ENCODE results near the gene NKIRAS1.
"Not testable (repeated sequence)": the region's sequence is repeated elsewhere in the genome, so short reads cannot be mapped to it uniquely, and the experiment has no call there.

NKIRAS1 gene

GRCh38 chr3:23938688-23939087, 21.9 kb upstream of the NKIRAS1 start:
- peak; percentile 15 to 25 for DNase-seq

GRCh38 chr3:23937296-23937695, 20.5 kb upstream of the NKIRAS1 start:
- no peak for DNase-seq

GRCh38 chr3:23934253-23934652, 17.5 kb upstream of the NKIRAS1 start:
- no peak for DNase-seq

GRCh38 chr3:23932571-23932970, 15.8 kb upstream of the NKIRAS1 start:
- peak in 1 of 2 experiments; percentile 21 for DNase-seq

- no peak for DNase-seq
These were observed 14.8 kb upstream of the NKIRAS1 start for GRCh38 chr3:23931597-23931996.

- DNase-seq: no peak
These were observed 11.7 kb upstream of the NKIRAS1 start for GRCh38 chr3:23928524-23928923.

GRCh38 chr3:23926736-23927135, 9.9 kb upstream of the NKIRAS1 start:
- no peak for DNase-seq

- no peak for DNase-seq
These were observed 9.5 kb upstream of the NKIRAS1 start for GRCh38 chr3:23926246-23926645.

- DNase-seq: no peak
These were observed 7.0 kb upstream of the NKIRAS1 start for GRCh38 chr3:23923786-23924185.

- DNase-seq: no peak
These were observed 4.3 kb upstream of the NKIRAS1 start for GRCh38 chr3:23921052-23921511.

GRCh38 chr3:23920151-23920655, 3.4 kb upstream of the NKIRAS1 start:
- no peak for DNase-seq

- no peak for DNase-seq
These were observed 2.8 kb upstream of the NKIRAS1 start for GRCh38 chr3:23919628-23920027.

GRCh38 chr3:23918331-23918730, 1.5 kb upstream of the NKIRAS1 start:
- not testable (repeated sequence) for DNase-seq

GRCh38 chr3:23917679-23918303, 1.0 kb upstream of the NKIRAS1 start:
- DNase-seq: peak; percentile 52 to 57

GRCh38 chr3:23916152-23916885, 471 bp downstream of the NKIRAS1 start:
- peak in 1 of 2 experiments; percentile 63 for DNase-seq

GRCh38 chr3:23915537-23916108, 1.2 kb downstream of the NKIRAS1 start:
- peak; percentile 39 to 65 for DNase-seq

- DNase-seq: no peak
These were observed 2.7 kb downstream of the NKIRAS1 start for GRCh38 chr3:23913873-23914743.

GRCh38 chr3:23913182-23913581, 3.6 kb downstream of the NKIRAS1 start:
- no peak for DNase-seq

GRCh38 chr3:23912335-23912734, 4.5 kb downstream of the NKIRAS1 start:
- not testable (repeated sequence) for DNase-seq

GRCh38 chr3:23911397-23911796, 5.4 kb downstream of the NKIRAS1 start:
- DNase-seq: no peak

- DNase-seq: no peak
These were observed 7.4 kb downstream of the NKIRAS1 start for GRCh38 chr3:23909341-23909740.

- DNase-seq: no peak
These were observed 12.2 kb downstream of the NKIRAS1 start for GRCh38 chr3:23904545-23904944.

GRCh38 chr3:23900744-23901143, 16.0 kb downstream of the NKIRAS1 start:
- DNase-seq: peak in 1 of 2 experiments; percentile 27
